ENCODE results near the gene CDH12.
"Not testable (repeated sequence)": the region's sequence is repeated elsewhere in the genome, so short reads cannot be mapped to it uniquely, and the experiment has no call there.

CDH12 gene

DNA sequence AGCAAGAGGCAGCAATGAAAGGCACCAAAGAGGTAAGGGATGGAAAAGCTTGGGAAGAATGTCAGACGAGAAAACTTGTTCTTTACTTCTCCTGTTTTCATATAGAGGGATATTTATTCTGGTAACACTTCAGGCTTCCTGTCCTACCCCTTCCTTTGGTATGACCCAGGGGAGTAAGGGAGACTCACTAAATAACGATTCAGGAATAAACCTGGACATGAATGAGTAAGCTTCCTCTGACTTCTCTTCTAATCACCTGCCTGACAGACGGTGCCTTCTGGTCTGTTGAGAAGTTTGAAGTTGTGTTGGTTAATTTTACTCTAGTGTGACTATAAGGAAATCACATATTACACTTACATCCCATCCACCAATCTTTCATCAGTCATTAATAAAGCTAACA lies 461.2 kb downstream of the CDH12 start:
- no peak for TF ChIP-seq Cebpa-rat (IDR thresholded peaks at IDR 0.05)
- peaks cover 0 to 32% (median 2%) of the 10 kb centered on the region in 10 experiments; a peak in 8 of 20 replicates for H3K4me1 ChIP-seq
- no peaks in the 10 kb centered on the region for H4K20me1 ChIP-seq
- H3K36me3 ChIP-seq: no peaks in the 10 kb centered on the region
- H3K4me3 ChIP-seq: no peak overlapping the region
- H3K27me3 ChIP-seq: no peaks in the 10 kb centered on the region
- no peak overlapping the region for H3K4me2 ChIP-seq
- no peak overlapping the region for H3K9ac ChIP-seq
- no peaks in the 10 kb centered on the region for H3K9me3 ChIP-seq (replicated peaks in 1 of 11)
- no peak overlapping the region for H3K27ac ChIP-seq

DNA sequence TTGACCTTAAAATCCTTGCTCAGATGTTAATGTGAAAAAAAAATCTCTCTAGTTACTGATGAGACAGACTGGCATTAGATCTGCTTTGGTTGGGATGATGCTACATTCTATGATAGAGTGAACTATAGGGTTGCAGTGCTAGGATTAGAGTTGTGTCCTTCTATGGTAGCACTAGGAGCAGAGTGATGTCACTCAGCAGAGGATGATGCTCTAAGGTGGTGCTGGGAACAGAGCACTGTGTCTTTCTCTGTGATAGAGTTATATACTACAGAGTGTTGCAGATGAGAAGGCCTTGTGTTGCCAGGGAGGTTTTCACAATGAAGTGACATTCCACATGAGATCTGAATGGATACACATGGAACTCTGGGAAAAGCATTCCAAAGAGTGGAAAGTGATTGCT lies 462.3 kb downstream of the CDH12 start:
- Histone ChIP-seq H3K27me3 (no peaks in the 10 kb centered on the region), H3K4me3 (no peak overlapping the region), H4K20me1 (no peaks in the 10 kb centered on the region), H3K4me2 (no peak overlapping the region), H3K9ac (no peak overlapping the region), H3K9me3 (replicated peaks in 1 of 11) (no peaks in the 10 kb centered on the region), H3K36me3 (no peaks in the 10 kb centered on the region), H3K27ac (no peak overlapping the region), H3K4me1 (peaks cover 0 to 30% (median 2%) of the 10 kb centered on the region in 10 experiments; a peak in 8 of 20 replicates)
- no peak for TF ChIP-seq Cebpa-rat (IDR thresholded peaks at IDR 0.05)

DNA sequence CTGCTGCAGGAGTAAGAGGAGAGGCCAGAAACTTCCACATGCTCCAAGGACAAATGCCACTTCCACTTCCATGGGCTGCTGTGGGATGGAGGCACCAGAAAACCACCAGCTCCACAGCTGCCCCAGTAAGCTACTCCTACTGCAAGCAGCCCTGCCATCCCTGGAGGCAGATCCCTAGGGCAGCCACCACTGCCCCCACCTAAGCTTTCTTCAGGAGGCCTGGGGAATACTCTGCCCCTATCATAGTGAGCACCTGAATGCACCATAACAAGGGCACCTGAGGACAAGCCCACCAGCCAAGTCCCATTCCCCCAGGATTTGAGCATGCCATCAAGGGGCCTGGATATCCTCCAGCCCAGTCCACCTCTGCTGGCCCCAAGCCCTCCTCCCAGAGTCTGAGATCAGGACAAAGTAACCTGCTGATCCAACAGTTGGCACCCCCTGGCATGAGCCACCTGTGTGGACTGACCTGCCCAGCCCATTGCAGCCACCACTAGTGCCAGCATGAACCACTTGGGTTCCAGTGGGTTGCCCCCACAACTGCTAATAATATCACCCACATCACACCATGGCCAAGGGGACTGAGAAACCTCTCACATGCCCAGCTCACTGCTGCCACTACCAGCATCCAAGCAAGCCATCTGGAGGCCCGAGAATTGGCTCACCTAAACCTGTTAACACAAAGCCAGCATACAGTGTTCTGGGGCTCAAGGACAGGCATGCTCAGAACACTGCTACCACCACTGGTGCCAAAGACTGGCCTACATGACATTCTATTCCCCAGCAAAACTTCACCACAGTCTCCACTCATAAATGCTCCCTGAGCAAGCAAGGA lies 480.1 kb downstream of the CDH12 start:
- H3K27me3 ChIP-seq: no peaks in the 10 kb centered on the region
- no peak overlapping the region for H3K4me3 ChIP-seq
- H3K4me2 ChIP-seq: no peak overlapping the region
- H4K20me1 ChIP-seq: no peaks in the 10 kb centered on the region
- no peaks in the 10 kb centered on the region for H3K9me3 ChIP-seq (replicated peaks in 1 of 11)
- TF ChIP-seq Cebpa-rat (IDR thresholded peaks at IDR 0.05): no peak
- no peak overlapping the region for H3K27ac ChIP-seq
- H3K9ac ChIP-seq: no peak overlapping the region
- no peaks in the 10 kb centered on the region for H3K4me1 ChIP-seq
- no peaks in the 10 kb centered on the region for H3K36me3 ChIP-seq

DNA sequence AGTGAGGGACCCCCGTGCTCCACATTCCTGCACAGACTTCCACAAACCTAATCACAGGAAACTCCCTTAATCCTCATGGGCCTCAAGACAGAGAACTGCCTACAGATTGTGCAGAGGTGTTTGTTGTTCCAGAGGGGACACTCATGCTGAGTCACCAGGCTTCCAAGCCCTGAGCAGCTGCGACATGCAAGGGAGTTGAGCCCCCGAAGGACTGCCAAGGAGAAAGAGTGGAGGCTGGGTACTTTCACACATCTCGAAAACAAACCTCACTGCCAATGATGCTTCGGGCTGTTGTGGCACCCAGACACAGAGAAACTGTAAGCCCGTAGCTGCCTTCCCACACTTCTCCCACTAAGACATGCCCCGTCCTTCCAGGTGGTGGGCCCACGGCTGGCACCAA lies 480.8 kb downstream of the CDH12 start:
- Histone ChIP-seq H3K9me3 (replicated peaks in 1 of 11) (no peaks in the 10 kb centered on the region), H3K36me3 (no peaks in the 10 kb centered on the region), H3K4me2 (no peak overlapping the region), H3K4me1 (no peaks in the 10 kb centered on the region), H4K20me1 (no peaks in the 10 kb centered on the region), H3K9ac (no peak overlapping the region), H3K4me3 (no peak overlapping the region), H3K27me3 (no peaks in the 10 kb centered on the region), H3K27ac (no peak overlapping the region)
- TF ChIP-seq Cebpa-rat (IDR thresholded peaks at IDR 0.05): no peak

DNA sequence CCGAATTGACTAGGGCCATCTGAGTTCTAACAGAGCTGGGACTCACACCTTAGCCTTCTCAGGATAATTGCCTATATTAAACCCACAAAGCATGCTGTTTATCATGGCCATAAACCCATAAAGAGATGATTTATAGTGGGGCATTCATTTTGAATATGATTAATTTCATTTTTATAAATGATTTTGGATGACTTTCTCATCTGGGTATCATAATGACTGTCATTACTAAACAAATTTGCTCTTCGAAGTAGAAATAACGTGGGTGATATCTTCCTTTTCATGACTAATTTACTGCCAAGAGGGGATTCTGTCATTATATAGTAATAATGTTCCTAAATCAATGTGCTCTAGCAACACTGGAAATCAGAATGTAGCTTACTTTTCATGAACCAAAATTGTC lies 498.2 kb downstream of the CDH12 start:
- Histone ChIP-seq H3K27me3 (no peaks in the 10 kb centered on the region), H3K27ac (no peak overlapping the region), H3K36me3 (no peaks in the 10 kb centered on the region), H3K9me3 (replicated peaks in 1 of 11) (no peaks in the 10 kb centered on the region), H3K4me1 (no peaks in the 10 kb centered on the region), H4K20me1 (no peaks in the 10 kb centered on the region), H3K4me3 (no peak overlapping the region), H3K9ac (no peak overlapping the region), H3K4me2 (no peak overlapping the region)
- no peak for TF ChIP-seq Cebpa-rat (IDR thresholded peaks at IDR 0.05)

DNA sequence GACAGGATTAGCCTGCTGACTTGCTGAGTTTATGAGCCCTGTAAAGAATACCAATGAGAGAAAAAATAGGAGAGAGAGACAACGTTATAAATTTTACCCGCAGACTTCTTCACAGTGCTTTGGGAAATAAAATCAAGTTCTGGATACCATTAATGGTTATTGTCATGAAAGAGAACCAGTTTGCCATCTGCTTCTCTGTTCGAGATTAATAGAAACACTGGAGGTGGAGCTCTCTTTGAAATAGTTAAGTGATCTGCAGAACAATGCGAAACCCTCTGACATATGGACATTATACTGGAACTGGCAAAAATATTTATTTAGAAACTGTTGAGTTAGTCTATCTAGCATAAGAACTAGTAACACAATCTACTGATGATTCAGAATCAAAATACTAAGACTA lies 500.7 kb downstream of the CDH12 start:
- Histone ChIP-seq H3K4me2 (no peak overlapping the region), H4K20me1 (no peaks in the 10 kb centered on the region), H3K27me3 (no peaks in the 10 kb centered on the region), H3K9ac (no peak overlapping the region), H3K4me1 (no peaks in the 10 kb centered on the region), H3K9me3 (replicated peaks in 1 of 11) (no peaks in the 10 kb centered on the region), H3K4me3 (no peak overlapping the region), H3K27ac (no peak overlapping the region), H3K36me3 (no peaks in the 10 kb centered on the region)
- no peak for TF ChIP-seq Cebpa-rat (IDR thresholded peaks at IDR 0.05)

DNA sequence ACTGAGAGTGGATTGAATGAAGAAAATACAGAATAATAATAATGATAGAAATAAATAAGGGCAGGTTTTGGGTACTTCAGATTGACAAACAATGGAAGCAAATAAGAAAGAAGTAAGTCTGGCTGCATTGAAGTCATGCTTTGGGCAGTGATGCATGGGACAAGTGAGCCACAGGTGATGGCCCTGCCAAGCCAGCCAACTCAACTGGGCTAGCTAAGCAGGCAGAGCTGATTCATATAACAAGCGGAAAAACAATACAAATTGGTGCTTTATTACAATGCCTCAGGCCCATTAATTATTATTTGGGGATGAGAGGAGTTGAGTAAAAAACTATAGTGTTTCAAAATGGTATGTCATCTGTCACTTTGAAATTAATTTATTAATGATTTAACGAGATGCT lies 502.0 kb downstream of the CDH12 start:
- Histone ChIP-seq H3K27ac (no peak overlapping the region), H4K20me1 (no peaks in the 10 kb centered on the region), H3K4me3 (no peak overlapping the region), H3K36me3 (no peaks in the 10 kb centered on the region), H3K9ac (no peak overlapping the region), H3K9me3 (replicated peaks in 1 of 11) (no peaks in the 10 kb centered on the region), H3K4me1 (no peaks in the 10 kb centered on the region), H3K4me2 (no peak overlapping the region), H3K27me3 (no peaks in the 10 kb centered on the region)
- no peak for TF ChIP-seq Cebpa-rat (IDR thresholded peaks at IDR 0.05)

DNA sequence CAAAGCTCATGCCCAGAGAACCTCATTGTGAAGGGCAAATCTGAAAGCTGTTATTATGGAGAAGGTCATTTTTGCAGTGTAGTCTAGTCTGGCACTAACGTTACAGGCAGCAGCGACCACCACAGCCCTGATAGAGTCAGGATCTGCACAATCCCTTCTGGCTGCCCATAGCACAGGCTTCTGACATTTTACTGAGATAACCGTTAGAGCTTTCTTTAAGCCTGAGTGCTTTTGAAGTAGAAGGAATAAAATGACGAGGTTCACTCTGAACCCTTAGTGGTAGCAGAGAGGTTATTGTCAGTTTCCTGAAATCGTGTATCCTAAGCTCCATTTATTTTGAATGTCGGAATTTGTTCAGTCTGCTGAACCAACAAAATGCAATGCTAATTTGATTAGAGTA lies 505.1 kb downstream of the CDH12 start:
- H3K4me3 ChIP-seq: no peak overlapping the region
- no peak for TF ChIP-seq Cebpa-rat (IDR thresholded peaks at IDR 0.05)
- no peak overlapping the region for H3K27ac ChIP-seq
- H3K9ac ChIP-seq: no peak overlapping the region
- no peaks in the 10 kb centered on the region for H3K9me3 ChIP-seq (replicated peaks in 1 of 11)
- no peaks in the 10 kb centered on the region for H4K20me1 ChIP-seq
- H3K4me2 ChIP-seq: no peak overlapping the region
- H3K27me3 ChIP-seq: no peaks in the 10 kb centered on the region
- H3K36me3 ChIP-seq: no peaks in the 10 kb centered on the region
- no peaks in the 10 kb centered on the region for H3K4me1 ChIP-seq

DNA sequence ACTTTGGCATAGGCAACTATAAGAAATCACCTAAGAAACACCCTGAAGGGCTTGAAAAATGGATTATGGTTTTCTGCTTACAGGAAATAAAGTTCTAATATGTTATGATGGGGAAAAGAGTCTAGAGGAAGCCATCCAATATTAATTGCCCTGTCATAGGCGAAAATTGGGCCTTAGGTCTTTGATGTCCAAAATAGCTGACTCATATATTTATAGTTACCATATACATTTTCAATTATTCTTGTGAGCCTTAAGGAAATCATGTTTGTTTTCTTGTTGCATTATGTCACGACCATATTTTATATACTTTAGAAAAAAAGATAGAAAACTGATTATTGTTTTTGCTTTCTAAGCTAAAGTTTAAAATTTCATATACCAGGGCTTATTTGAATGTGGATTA lies 509.1 kb downstream of the CDH12 start:
- Histone ChIP-seq H3K4me3 (no peak overlapping the region), H3K4me1 (peaks cover 0 to 9% (median 0%) of the 10 kb centered on the region in 10 experiments; a peak in 3 of 20 replicates), H3K4me2 (no peak overlapping the region), H3K9me3 (replicated peaks in 1 of 11) (no peaks in the 10 kb centered on the region), H3K27ac (no peak overlapping the region), H4K20me1 (no peaks in the 10 kb centered on the region), H3K36me3 (no peaks in the 10 kb centered on the region), H3K27me3 (no peaks in the 10 kb centered on the region), H3K9ac (no peak overlapping the region)
- TF ChIP-seq Cebpa-rat (IDR thresholded peaks at IDR 0.05): no peak

DNA sequence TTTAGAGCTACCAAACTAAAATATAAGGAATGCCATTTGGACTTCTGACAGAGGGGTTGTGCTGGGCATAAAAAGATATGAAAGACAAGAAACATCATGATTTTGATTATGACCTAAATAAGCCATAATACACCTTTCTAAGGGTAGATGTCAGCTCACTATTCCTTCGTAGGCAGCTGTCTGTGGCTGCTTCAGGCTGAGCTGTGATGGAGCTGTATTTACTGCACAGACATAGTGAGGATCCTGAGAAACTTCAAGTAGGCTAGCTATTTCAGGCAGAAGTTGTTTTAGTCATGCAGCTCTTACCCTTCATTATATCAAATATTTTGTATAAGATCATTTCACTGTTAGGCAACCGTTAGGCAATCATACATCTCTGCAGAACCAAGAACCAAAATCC lies 511.7 kb downstream of the CDH12 start:
- Histone ChIP-seq H3K4me1 (peaks cover 0 to 9% (median 0%) of the 10 kb centered on the region in 10 experiments; a peak in 3 of 20 replicates), H3K36me3 (no peaks in the 10 kb centered on the region), H4K20me1 (no peaks in the 10 kb centered on the region), H3K4me2 (peak overlapping the region in 1 of 11 experiments; percentile 49; a peak in 1 of 22 replicates), H3K9ac (no peak overlapping the region), H3K27me3 (no peaks in the 10 kb centered on the region), H3K27ac (no peak overlapping the region), H3K4me3 (no peak overlapping the region), H3K9me3 (replicated peaks in 1 of 11) (peaks cover 11 to 16% (median 14%) of the 10 kb centered on the region in 11 experiments)
- no peak for TF ChIP-seq Cebpa-rat (IDR thresholded peaks at IDR 0.05)

DNA sequence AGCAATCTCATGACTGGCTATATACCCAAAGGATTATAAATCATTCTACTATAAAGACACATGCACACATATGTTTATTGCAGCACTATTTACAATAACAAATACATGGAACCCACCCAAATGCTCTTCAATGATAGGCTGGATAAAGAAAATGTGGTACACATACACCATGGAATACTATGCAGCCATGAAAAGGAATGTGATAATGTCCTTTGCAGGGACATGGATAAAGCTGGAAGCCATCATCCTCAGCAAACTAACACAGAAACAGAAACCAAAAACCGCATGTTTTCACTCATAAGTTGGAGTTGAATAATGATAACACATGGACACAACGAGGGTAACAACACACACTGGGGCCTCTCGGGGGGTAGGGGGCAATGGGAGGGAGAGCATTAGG lies 520.2 kb downstream of the CDH12 start:
- H3K9me3 ChIP-seq (replicated peaks in 1 of 11): peaks cover 29 to 37% (median 33%) of the 10 kb centered on the region in 11 experiments
- H3K27me3 ChIP-seq: not testable (repeated sequence)

More for the DNA sequence above, 520.2 kb downstream of the CDH12 start:
- not testable (repeated sequence) for H3K27ac ChIP-seq, H3K4me1 ChIP-seq, H3K4me3 ChIP-seq, H3K9ac ChIP-seq, H3K4me2 ChIP-seq, H3K36me3 ChIP-seq, H4K20me1 ChIP-seq
